Parathyroid adenoma (tissue), 2 donors: ENCODE measurements around the gene CALCOCO1.
A peak's percentile ranks its signal among the peaks of the same experiment; 100 is the strongest.

Source experiments
- H2AFZ ChIP-seq: fragments of 300-600 bp; sonication (generic); one replicate; pipeline ENCODE4 v1.7.0; 2017; ENCODE audit warnings: antibody characterized with exemption, mild to moderate bottlenecking
- H3K27ac ChIP-seq: fragments of 300-600 bp; sonication (generic); one replicate; pipeline ENCODE4 v1.7.0; 2017
- H3K27me3 ChIP-seq: fragments of 300-600 bp; sonication (generic); one replicate; pipeline ENCODE4 v1.7.0; 2017; ENCODE audit warnings: low read length; ENCODE audit not compliant: control insufficient read depth, insufficient read depth
- H3K36me3 ChIP-seq: fragments of 300-600 bp; sonication (generic); one replicate; pipeline ENCODE4 v1.7.0; 2017; ENCODE audit warnings: low read length; ENCODE audit not compliant: control insufficient read depth, insufficient read depth
- H3K4me1 ChIP-seq: fragments of 300-600 bp; sonication (generic); one replicate; pipeline ENCODE4 v1.7.0; 2017; ENCODE audit warnings: control low read depth
- H3K4me2 ChIP-seq: fragments of 300-600 bp; sonication (generic); one replicate; pipeline ENCODE4 v1.7.0; 2017; ENCODE audit warnings: low read length
- H3K4me3 ChIP-seq: fragments of 300-600 bp; sonication (generic); one replicate; pipeline ENCODE4 v1.7.0; 2017; ENCODE audit warnings: low read depth, low read length
- H3K79me2 ChIP-seq: fragments of 300-600 bp; sonication (generic); one replicate; pipeline ENCODE4 v1.7.0; 2017; ENCODE audit warnings: control low read depth
- H3K9ac ChIP-seq: fragments of 300-600 bp; sonication (generic); one replicate; pipeline ENCODE4 v1.7.0; 2017; ENCODE audit warnings: mild to moderate bottlenecking
- H3K9me3 ChIP-seq: fragments of 300-600 bp; sonication (generic); one replicate; pipeline ENCODE4 v1.7.0; 2017; ENCODE audit warnings: low read length; ENCODE audit not compliant: control insufficient read depth
- CTCF ChIP-seq: fragments of 300-600 bp; sonication (generic); IDR thresholded peaks from one replicate; pipeline ENCODE4 v1.7.0; 2017; ENCODE audit warnings: antibody characterized with exemption, mild to moderate bottlenecking
- donor health status: primary hyperparathyroidism.

Gene CALCOCO1

GRCh38 chr12:53761306-53761705, 34.1 kb upstream of the CALCOCO1 start:
- H3K27me3 ChIP-seq: no peaks in the 10 kb centered on the region
- peaks cover 2% of the 10 kb centered on the region for H3K4me1 ChIP-seq
- no peak overlapping the region for H3K4me2 ChIP-seq

GRCh38 chr12:53759261-53759660, 32.0 kb upstream of the CALCOCO1 start:
- H3K79me2 ChIP-seq: no peaks in the 10 kb centered on the region
- no peaks in the 10 kb centered on the region for H3K36me3 ChIP-seq
- no peak overlapping the region for H3K27ac ChIP-seq
- no peaks in the 10 kb centered on the region for H3K27me3 ChIP-seq
- H2AFZ ChIP-seq: no peak overlapping the region
- no peak overlapping the region for H3K4me2 ChIP-seq
- no peak for TF ChIP-seq CTCF
- no peaks in the 10 kb centered on the region for H3K9me3 ChIP-seq
- no peak overlapping the region for H3K4me3 ChIP-seq
- H3K9ac ChIP-seq: no peak overlapping the region
- H3K4me1 ChIP-seq: peaks cover 7% of the 10 kb centered on the region

More at GRCh38 chr12:53761306-53761705, 34.1 kb upstream of the CALCOCO1 start:
- Histone ChIP-seq H3K36me3 (no peaks in the 10 kb centered on the region), H3K4me3 (no peak overlapping the region), H3K9ac (no peak overlapping the region), H2AFZ (no peak overlapping the region), H3K9me3 (no peaks in the 10 kb centered on the region), H3K27ac (no peak overlapping the region), H3K79me2 (no peaks in the 10 kb centered on the region)
- no peak for TF ChIP-seq CTCF

- Histone ChIP-seq H3K4me2 (no peak overlapping the region), H3K9ac (no peak overlapping the region), H2AFZ (no peak overlapping the region), H3K4me1 (peaks cover 7% of the 10 kb centered on the region), H3K79me2 (no peaks in the 10 kb centered on the region), H3K27me3 (no peaks in the 10 kb centered on the region), H3K4me3 (no peak overlapping the region), H3K9me3 (no peaks in the 10 kb centered on the region), H3K27ac (no peak overlapping the region), H3K36me3 (no peaks in the 10 kb centered on the region)
- TF ChIP-seq CTCF: no peak
These were observed 31.5 kb upstream of the CALCOCO1 start for GRCh38 chr12:53758730-53759103.

DNA sequence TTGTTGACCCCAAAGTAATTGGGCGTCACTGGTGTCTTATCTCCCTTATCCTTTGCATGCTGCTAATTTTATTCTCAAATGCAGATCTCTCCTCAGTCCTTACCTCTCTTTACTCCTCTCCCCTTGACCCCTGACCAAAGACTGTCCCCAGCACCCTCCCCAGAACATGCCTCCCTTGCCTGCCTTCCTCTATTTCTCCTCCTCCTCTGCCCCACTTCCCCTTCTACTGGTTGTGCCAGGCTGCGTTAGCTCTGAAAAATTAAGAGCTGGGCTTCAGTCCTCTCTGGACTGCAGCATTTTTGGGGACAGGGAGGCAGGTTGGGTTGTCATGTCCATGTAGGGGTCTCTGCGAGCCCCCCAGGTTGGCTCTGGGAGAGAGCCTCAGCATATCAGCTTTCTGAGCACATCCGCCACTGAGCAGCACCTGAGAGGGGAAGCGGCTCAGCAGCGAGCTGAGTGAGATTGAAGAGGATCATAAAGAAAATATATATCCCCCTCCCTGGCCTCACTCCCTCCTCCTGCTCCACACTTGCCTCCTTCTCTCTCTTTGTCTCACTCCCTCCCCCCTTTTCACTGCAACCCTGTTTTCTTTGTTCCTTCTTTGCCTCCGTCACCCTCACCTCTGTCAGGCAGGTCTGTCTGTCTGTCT, 31.0 kb upstream of the CALCOCO1 start:
- H3K36me3 ChIP-seq: no peaks in the 10 kb centered on the region
- no peaks in the 10 kb centered on the region for H3K79me2 ChIP-seq
- no peaks in the 10 kb centered on the region for H3K27me3 ChIP-seq
- no peak overlapping the region for H3K4me2 ChIP-seq
- H2AFZ ChIP-seq: no peak overlapping the region
- no peak overlapping the region for H3K9ac ChIP-seq
- H3K4me3 ChIP-seq: no peak overlapping the region
- H3K4me1 ChIP-seq: peaks cover 7% of the 10 kb centered on the region
- TF ChIP-seq CTCF: no peak
- no peaks in the 10 kb centered on the region for H3K9me3 ChIP-seq
- no peak overlapping the region for H3K27ac ChIP-seq

GRCh38 chr12:53757101-53757770, 30.0 kb upstream of the CALCOCO1 start:
- Histone ChIP-seq H3K4me2 (peak overlapping the region; percentile 53), H3K27ac (no peak overlapping the region), H3K4me1 (peaks cover 7% of the 10 kb centered on the region), H3K27me3 (no peaks in the 10 kb centered on the region), H3K9me3 (no peaks in the 10 kb centered on the region), H3K79me2 (no peaks in the 10 kb centered on the region), H3K9ac (no peak overlapping the region), H3K36me3 (no peaks in the 10 kb centered on the region), H2AFZ (peak overlapping the region; percentile 35), H3K4me3 (no peak overlapping the region)
- TF ChIP-seq CTCF: peak; percentile 92
